B cell (primary cell): Measurements from ENCODE around the gene NPTN. TPM values are rescaled to one million over a fixed set of nuclear protein-coding genes. Genes with fewer than 3 reads are reported as not detected.

Source experiments
- ATAC-seq: fragments of 200-7000 bp; cut with Tn5 transposase; one replicate; pipeline ENCODE4 v1.10.0; 2021; ENCODE audit warnings: low read depth, mild to moderate bottlenecking, moderate number of reproducible peaks, moderate library complexity
- CTCF ChIA-PET: fragments of 350-600 bp; sonication (Branson Sonifier 250); formaldehyde crosslinking; loops from one replicate; lab custom pipeline; 2021; ENCODE audit warnings: antibody characterized with exemption, inconsistent platforms; lab: Charles Lee
- POLR2A ChIA-PET: fragments of 350-600 bp; sonication (Branson Sonifier 250); formaldehyde crosslinking; loops from one replicate; lab custom pipeline; 2021; ENCODE audit warnings: antibody characterized with exemption; lab: Charles Lee
- DNase-seq: peaks from one replicate; pipeline ENCODE4 v3.0.0; 2013
- H2AFZ ChIP-seq: 2 replicates; pipeline ENCODE4 v1.6.1; 2012; ENCODE audit warnings: mild to moderate bottlenecking, low read depth, low read length; ENCODE audit not compliant: insufficient read depth, poor library complexity, severe bottlenecking
- H3K27ac ChIP-seq, 2 donors: 1 replicate in 1 of 2; 2 replicates in 1 of 2; pipeline ENCODE4 v1.5.1; 2012 to 2013; ENCODE audit warnings: low read length in 2 of 2, mild to moderate bottlenecking in 2 of 2, moderate library complexity in 1 of 2
- H3K27me3 ChIP-seq, 4 experiments: fragments of 200-600 bp in 1 of 4; sonication (generic) in 1 of 4; replicated peaks in 1 of 4; 1 replicate in 2 of 4; 2 replicates in 2 of 4; pipeline versions ENCODE4 v1.6.1 to v1.7.0; 2013 to 2016; ENCODE audit warnings: low read length in 3 of 4, mild to moderate bottlenecking in 2 of 4, mixed read lengths in 1 of 4, moderate library complexity in 1 of 4; ENCODE audit not compliant: insufficient read depth in 4 of 4, control insufficient read depth in 3 of 4; ENCODE audit errors: control extremely low read depth in 1 of 4
- H3K36me3 ChIP-seq, 2 experiments: replicated peaks in 1 of 2; 1 replicate in 1 of 2; 2 replicates in 1 of 2; pipeline versions ENCODE4 v1.6.1 to v1.7.1; 2013; ENCODE audit warnings: low read length in 1 of 2; ENCODE audit not compliant: insufficient read depth in 2 of 2, control insufficient read depth in 1 of 2; ENCODE audit errors: control extremely low read depth in 1 of 2, extremely low read depth in 1 of 2
- H3K4me1 ChIP-seq, 2 donors: fragments of 200-600 bp in 1 of 2; sonication (generic) in 1 of 2; 1 replicate in 1 of 2; 2 replicates in 1 of 2; pipeline versions ENCODE4 v1.5.1 to v1.6.1; 2013 to 2017; ENCODE audit warnings: low read length in 2 of 2; ENCODE audit not compliant: control insufficient read depth in 2 of 2, insufficient read depth in 2 of 2
- H3K4me2 ChIP-seq: replicated peaks from 2 replicates; pipeline ENCODE3; 2012; ENCODE audit warnings: mild to moderate bottlenecking, low read depth, low read length; ENCODE audit not compliant: poor library complexity, severe bottlenecking
- H3K4me3 ChIP-seq, 5 experiments: fragments of 200-600 bp in 1 of 5; sonication (generic) in 1 of 5; 1 replicate in 3 of 5; 2 replicates in 2 of 5; pipeline versions ENCODE4 v1.5.1 to v1.7.0; 2011 to 2016; ENCODE audit warnings: low read length in 4 of 5, mild to moderate bottlenecking in 4 of 5, low read depth in 2 of 5, control low read depth in 1 of 5, moderate library complexity in 1 of 5; ENCODE audit not compliant: insufficient read depth in 1 of 5; ENCODE audit errors: control extremely low read depth in 1 of 5, extremely low read depth in 1 of 5
- H3K79me2 ChIP-seq: fragments of 200-600 bp; sonication (generic); one replicate; pipeline ENCODE4 v1.6.0; 2016; ENCODE audit warnings: low read length; ENCODE audit not compliant: control insufficient read depth, insufficient read depth
- H3K9ac ChIP-seq: fragments of 200-600 bp; sonication (generic); 2 replicates; pipeline ENCODE4 v1.6.1; 2017; ENCODE audit warnings: mild to moderate bottlenecking, low read length, moderate library complexity
- H3K9me3 ChIP-seq, 3 donors: one replicate each; pipeline versions ENCODE4 v1.6.1 to v1.7.1; 2013; ENCODE audit warnings: low read length in 2 of 3; ENCODE audit not compliant: control insufficient read depth in 2 of 3, insufficient read depth in 1 of 3; ENCODE audit errors: control extremely low read depth in 1 of 3
- H4K20me1 ChIP-seq: 2 replicates; pipeline ENCODE4 v1.6.0; 2012; ENCODE audit warnings: mild to moderate bottlenecking, low read length; ENCODE audit not compliant: insufficient read depth, control insufficient read depth, poor library complexity, severe bottlenecking
- H3K27ac Mint-ChIP-seq: one replicate; pipeline ENCODE4 v1.8.0; 2021; ENCODE audit warnings: mixed read lengths
- H3K27me3 Mint-ChIP-seq: one replicate; pipeline ENCODE4 v1.8.0; 2021; ENCODE audit warnings: mixed read lengths
- H3K4me1 Mint-ChIP-seq: one replicate; pipeline ENCODE4 v1.8.0; 2021; ENCODE audit warnings: mixed read lengths
- H3K4me3 Mint-ChIP-seq: one replicate; pipeline ENCODE4 v1.8.0; 2021; ENCODE audit warnings: mixed read lengths
- H3K9me3 Mint-ChIP-seq: one replicate; pipeline ENCODE4 v1.8.0; 2022; ENCODE audit warnings: mixed read lengths; ENCODE audit not compliant: insufficient read depth
- CTCF ChIP-seq: fragments of 200-600 bp; IDR thresholded peaks from one replicate; pipeline ENCODE4 v1.8.0; 2022; ENCODE audit warnings: antibody characterized with exemption, mild to moderate bottlenecking
- EZH2 ChIP-seq: IDR thresholded peaks from 2 replicates; pipeline ENCODE4 v1.6.1; 2012; ENCODE audit warnings: borderline replicate concordance, low read depth, mild to moderate bottlenecking, moderate library complexity, low read length; ENCODE audit not compliant: insufficient read depth, poor library complexity, severe bottlenecking
- WGBS: methylation state at CpG from one replicate; pipeline ENCODE4 v1.1.5; 2013; ENCODE audit warnings: missing lambda C conversion rate; ENCODE audit not compliant: insufficient coverage; 5-methylcytosine and 5-hydroxymethylcytosine counted together
- intact Hi-C: fragments of 100-400 bp; cut with micrococcal nuclease; formaldehyde crosslinking; loops from one replicate; pipeline ENCODE4 v1.10.0; 2022
- polyA plus RNA-seq: library from polyadenylated mRNA; depleted of rRNA; stranded (reverse); fragments of >200 nt; gene quantifications from 2 replicates; pipeline ENCODE4 v1.2.3, GENCODE V29; 2012
- total RNA-seq, 2 donors: library from RNA; stranded (reverse); fragments of 120-200 nt in 1 of 2; gene quantifications; 1 replicate in 1 of 2; 2 replicates in 1 of 2; pipeline versions ENCODE4 v1.2.3 to v1.2.4, GENCODE V29; 2013 to 2022

Gene NPTN
- total and polyA plus RNA-seq, 2 donors (not counting 1 experiment from before 2014, with no cell fraction given), result 23.5 to 40.5 TPM

- Histone ChIP-seq H4K20me1 (peaks cover 41% of the 10 kb centered on the region), H3K4me1 (peaks cover 7 to 20% of the 10 kb centered on the region in 2 donors), H2AFZ (no peak overlapping the region), H3K27me3 (no peaks in the 10 kb centered on the region), H3K9ac (no peak overlapping the region), H3K27ac (no peak overlapping the region), H3K9me3 (no peaks in the 10 kb centered on the region), H3K36me3 (no peaks in the 10 kb centered on the region), H3K4me3 (no peak overlapping the region), H3K4me2 (no peak overlapping the region), H3K79me2 (peaks cover 98% of the 10 kb centered on the region)
- DNase-seq, result no peak
- no peak overlapping the region for H3K27ac Mint-ChIP-seq
- no peak for ATAC-seq
- peaks cover 48% of the 10 kb centered on the region for H3K4me1 Mint-ChIP-seq
- CTCF ChIA-PET, result interaction anchor here (1.8 kb wide), 1 partner anchor 10 kb away, joined by 6 read pairs; no protein-coding TSS in a partner anchor
- TF ChIP-seq CTCF (no peak), EZH2 (no peak)
- intact Hi-C loops, result no loop called here
- no CpG with 5 or more reads among the region's 2 CpGs for WGBS
- POLR2A ChIA-PET, result no interaction called here
- no peaks in the 10 kb centered on the region for H3K9me3 Mint-ChIP-seq
- no peak overlapping the region for H3K4me3 Mint-ChIP-seq
- H3K27me3 Mint-ChIP-seq, result no peaks in the 10 kb centered on the region
Measured at GRCh38 chr15:73626072-73626471, 7.1 kb downstream of the NPTN start.

- peaks cover 5 to 8% of the 10 kb centered on the region in 2 donors for H3K4me1 ChIP-seq
- ATAC-seq, result no peak
- peaks cover 40% of the 10 kb centered on the region for H3K4me1 Mint-ChIP-seq
- intact Hi-C loops, result no loop called here
- no peak overlapping the region for H3K27ac Mint-ChIP-seq
- no peak overlapping the region for H3K4me3 Mint-ChIP-seq
- H3K79me2 ChIP-seq, result peaks cover 98% of the 10 kb centered on the region
- ChIA-PET POLR2A (no interaction called here), CTCF (interaction anchor here (1.0 to 3.3 kb wide), 2 partner anchors 11 to 12 kb away, joined by 4 to 26 read pairs; partner anchors contain the start of gene NPTN)
- no peak overlapping the region for H3K27ac ChIP-seq
- no peak overlapping the region for H2AFZ ChIP-seq
- H3K27me3 ChIP-seq, result no peaks in the 10 kb centered on the region
- no peak for DNase-seq
- WGBS, result 100% methylated on average over 1 of the region's 1 CpG
- H3K9me3 ChIP-seq, result no peaks in the 10 kb centered on the region
- no peak overlapping the region for H3K4me2 ChIP-seq
- no peaks in the 10 kb centered on the region for H3K27me3 Mint-ChIP-seq
- TF ChIP-seq EZH2, result no peak
- no peak for TF ChIP-seq CTCF
- no peaks in the 10 kb centered on the region for H3K9me3 Mint-ChIP-seq
- peaks cover 49% of the 10 kb centered on the region for H4K20me1 ChIP-seq
- no peaks in the 10 kb centered on the region for H3K36me3 ChIP-seq
- H3K9ac ChIP-seq, result no peak overlapping the region
- no peak overlapping the region for H3K4me3 ChIP-seq
Measured at GRCh38 chr15:73624530-73624929, 8.7 kb downstream of the NPTN start.
